Tibial nerve (tissue), 4 donors: ENCODE data around the gene ECHS1.

Experiments used
- EP300 ChIP-seq, 2 donors: sonication (generic); formaldehyde crosslinking; IDR thresholded peaks; one replicate each; pipeline ENCODE4 v1.6.1; 2017; ENCODE audit warnings: antibody characterized with exemption in 2 of 2, mild to moderate bottlenecking in 1 of 2
- POLR2A ChIP-seq, 2 donors: fragments of 450-650 bp; IDR thresholded peaks; one replicate each; pipeline ENCODE4 v1.6.1; 2017; ENCODE audit warnings: antibody characterized with exemption in 2 of 2, mild to moderate bottlenecking in 2 of 2, moderate library complexity in 2 of 2
- TF ChIP-seq, protein P1 (sequence below), 5 experiments: fragments of 200-600 bp in 3 of 5; fragments of 450-650 bp in 2 of 5; sonication (generic) in 3 of 5; IDR thresholded peaks; one replicate each; pipeline ENCODE4 v1.5.1; 2016 to 2019; ENCODE audit warnings: antibody characterized with exemption in 5 of 5, mild to moderate bottlenecking in 3 of 5, moderate library complexity in 2 of 5

DNA sequence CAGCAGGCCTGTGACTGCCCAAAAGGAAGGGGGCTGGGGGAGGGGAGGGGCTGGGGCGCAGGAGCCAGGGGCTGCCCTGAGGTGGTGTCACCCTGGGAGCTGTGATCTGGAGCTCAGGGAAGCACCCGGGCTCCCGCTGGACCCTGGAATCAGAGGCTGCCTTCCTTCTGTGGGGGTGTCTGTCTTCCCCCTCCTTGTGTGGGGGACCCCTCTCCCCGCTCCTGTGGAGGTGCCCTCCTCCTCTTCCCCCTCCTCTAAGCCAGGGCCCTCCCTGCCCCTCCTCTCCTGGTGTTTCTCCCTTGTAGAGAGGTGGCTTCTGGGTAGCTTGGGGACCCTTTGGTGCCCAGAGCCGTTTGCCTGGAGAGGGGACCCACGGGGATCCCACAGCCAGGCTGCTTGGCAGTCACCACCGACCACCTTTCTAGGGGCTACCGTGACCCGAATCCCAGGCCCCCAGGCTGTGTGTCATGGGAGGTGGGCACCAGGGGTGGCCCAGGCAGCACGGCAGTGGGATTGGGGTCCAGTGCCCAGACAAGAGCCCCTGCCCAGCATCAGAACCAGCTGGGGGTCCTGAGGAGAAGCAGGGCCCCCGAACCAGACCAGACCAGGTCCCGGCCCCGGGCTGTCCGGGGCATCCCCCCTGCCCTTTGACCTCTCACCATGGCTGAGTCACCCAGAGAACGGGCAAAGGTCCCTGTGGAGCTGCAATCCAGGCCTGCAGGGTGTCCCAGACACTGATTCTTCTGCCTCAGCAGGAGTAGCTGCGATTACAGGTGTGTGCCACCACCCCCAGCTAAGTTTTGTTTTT is 25.2 kb downstream of the ECHS1 start:
- TF ChIP-seq, protein P1, sequence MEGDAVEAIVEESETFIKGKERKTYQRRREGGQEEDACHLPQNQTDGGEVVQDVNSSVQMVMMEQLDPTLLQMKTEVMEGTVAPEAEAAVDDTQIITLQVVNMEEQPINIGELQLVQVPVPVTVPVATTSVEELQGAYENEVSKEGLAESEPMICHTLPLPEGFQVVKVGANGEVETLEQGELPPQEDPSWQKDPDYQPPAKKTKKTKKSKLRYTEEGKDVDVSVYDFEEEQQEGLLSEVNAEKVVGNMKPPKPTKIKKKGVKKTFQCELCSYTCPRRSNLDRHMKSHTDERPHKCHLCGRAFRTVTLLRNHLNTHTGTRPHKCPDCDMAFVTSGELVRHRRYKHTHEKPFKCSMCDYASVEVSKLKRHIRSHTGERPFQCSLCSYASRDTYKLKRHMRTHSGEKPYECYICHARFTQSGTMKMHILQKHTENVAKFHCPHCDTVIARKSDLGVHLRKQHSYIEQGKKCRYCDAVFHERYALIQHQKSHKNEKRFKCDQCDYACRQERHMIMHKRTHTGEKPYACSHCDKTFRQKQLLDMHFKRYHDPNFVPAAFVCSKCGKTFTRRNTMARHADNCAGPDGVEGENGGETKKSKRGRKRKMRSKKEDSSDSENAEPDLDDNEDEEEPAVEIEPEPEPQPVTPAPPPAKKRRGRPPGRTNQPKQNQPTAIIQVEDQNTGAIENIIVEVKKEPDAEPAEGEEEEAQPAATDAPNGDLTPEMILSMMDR (IDR thresholded peaks at IDR 0.05) = no peak
- TF ChIP-seq POLR2A (IDR thresholded peaks at IDR 0.05) (no peak), EP300 (IDR thresholded peaks at IDR 0.05) (no peak)
